ENCODE measurements around the gene OR2L3. TPM values are rescaled to one million over a fixed set of nuclear protein-coding genes. Genes with fewer than 3 reads are reported as not detected.

The OR2L3 gene
- total RNA-seq, 1 experiment from 2014 or later = not detected

Small RNA genes lying within 50 kb of the gene (small RNA-seq; reads per million reads assigned to genes)
- gene RF00019 = not detected

Other genes with a start within 250 kb of the OR2L3 start
- not detected in 2 replicates for gene OR14A16, start 222.7 kb upstream of the OR2L3 start, total RNA-seq (2014; rRNA removed; shearing (Covaris generic))
- gene OR11L1, start 204.9 kb upstream of the OR2L3 start, total RNA-seq (2014; rRNA removed; shearing (Covaris generic)) = not detected in 2 replicates
- 3.7 and 4.5 TPM in 2 replicates for gene TRIM58, start 189.6 kb upstream of the OR2L3 start, total RNA-seq (2014; rRNA removed; shearing (Covaris generic))
- 2.0 and 2.2 TPM in 2 replicates for gene OR2W3, start 151.2 kb upstream of the OR2L3 start, total RNA-seq (2014; rRNA removed; shearing (Covaris generic))
- gene OR2T8, start 126.6 kb upstream of the OR2L3 start, total RNA-seq (2014; rRNA removed; shearing (Covaris generic)) = not detected in 2 replicates
- not detected in 2 replicates for gene OR2AJ1, start 121.9 kb upstream of the OR2L3 start, total RNA-seq (2014; rRNA removed; shearing (Covaris generic))
- not detected in 2 replicates for gene OR2L8, start 98.0 kb upstream of the OR2L3 start, total RNA-seq (2014; rRNA removed; shearing (Covaris generic))
- gene OR2AK2, start 81.6 kb upstream of the OR2L3 start, total RNA-seq (2014; rRNA removed; shearing (Covaris generic)) = not detected in 2 replicates
- not detected in 2 replicates for gene OR2L5, start 33.2 kb upstream of the OR2L3 start, total RNA-seq (2014; rRNA removed; shearing (Covaris generic))
- gene OR2L2, start 16.8 kb upstream of the OR2L3 start, total RNA-seq (2014; rRNA removed; shearing (Covaris generic)) = not detected in 2 replicates
- not detected in 2 replicates for gene OR2L13, start 48.3 kb downstream of the OR2L3 start, total RNA-seq (2014; rRNA removed; shearing (Covaris generic))
- gene OR2M5, start 98.3 kb downstream of the OR2L3 start, total RNA-seq (2014; rRNA removed; shearing (Covaris generic)) = not detected in 2 replicates
- not detected in 2 replicates for gene OR2M2, start 128.0 kb downstream of the OR2L3 start, total RNA-seq (2014; rRNA removed; shearing (Covaris generic))
- 0.02 TPM in 1 of 2 replicates, not detected in the other for gene OR2M3, start 150.4 kb downstream of the OR2L3 start, total RNA-seq (2014; rRNA removed; shearing (Covaris generic))
- gene OR2M4, start 184.6 kb downstream of the OR2L3 start, total RNA-seq (2014; rRNA removed; shearing (Covaris generic)) = 0.05 and 0.10 TPM in 2 replicates
- 0.08 TPM in 1 of 2 replicates, not detected in the other for gene OR2T33, start 231.1 kb downstream of the OR2L3 start, total RNA-seq (2014; rRNA removed; shearing (Covaris generic))